ENCODE measurements around the gene PLXNA4.

- TF ChIP-seq CTCF (IDR thresholded peaks at IDR 0.05; ENCODE audit: low read depth, low read length), result no peak
- TF ChIP-seq EZH2phosphoT487 (IDR thresholded peaks at IDR 0.05; ENCODE audit: low read depth), result no peak
These were observed 770 bp downstream of the PLXNA4 start for GRCh38 chr7:132575419-132575981.
